ENCODE measurements around the gene TSBP1. TPM values are rescaled to one million over a fixed set of nuclear protein-coding genes. Genes with fewer than 3 reads are reported as not detected.

The TSBP1 gene
- total RNA-seq, 1 donor from 2014 or later = not detected

DNA sequence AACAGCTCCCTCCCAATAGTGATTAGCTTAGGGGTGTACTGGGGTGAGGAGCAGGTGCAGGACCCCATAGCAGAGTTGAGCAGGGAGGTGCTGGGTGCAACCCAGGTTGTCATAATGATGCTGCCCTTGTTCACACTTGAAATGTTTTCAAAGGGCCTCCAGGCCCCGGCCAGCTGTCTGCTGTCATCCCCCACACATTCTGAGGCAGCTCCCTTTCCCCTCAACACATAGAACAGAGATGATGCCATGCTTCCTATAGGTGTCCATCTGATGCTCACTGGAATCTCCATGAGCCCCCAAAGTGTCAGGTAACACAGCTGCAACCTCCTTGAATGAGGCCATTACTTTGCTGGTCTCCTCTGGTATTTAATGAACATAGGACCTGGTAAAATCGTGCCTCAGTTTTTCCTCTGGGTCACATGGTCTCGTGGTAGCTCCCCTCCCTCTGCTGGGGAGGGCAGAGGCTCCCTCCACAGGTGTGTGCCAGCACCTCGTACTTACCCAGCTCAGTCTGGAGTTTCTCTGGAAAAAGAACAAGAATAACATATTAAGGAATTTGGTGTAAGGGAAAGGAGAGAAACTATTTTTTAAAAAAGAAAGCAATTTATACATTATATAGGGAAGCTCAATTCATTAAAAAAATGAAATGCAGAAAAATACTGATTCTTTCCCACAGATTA lies 29.7 kb upstream of the TSBP1 start:
- peaks cover 4% of the 10 kb centered on the region for H3K9me3 Mint-ChIP-seq (ENCODE audit: low read depth)

DNA sequence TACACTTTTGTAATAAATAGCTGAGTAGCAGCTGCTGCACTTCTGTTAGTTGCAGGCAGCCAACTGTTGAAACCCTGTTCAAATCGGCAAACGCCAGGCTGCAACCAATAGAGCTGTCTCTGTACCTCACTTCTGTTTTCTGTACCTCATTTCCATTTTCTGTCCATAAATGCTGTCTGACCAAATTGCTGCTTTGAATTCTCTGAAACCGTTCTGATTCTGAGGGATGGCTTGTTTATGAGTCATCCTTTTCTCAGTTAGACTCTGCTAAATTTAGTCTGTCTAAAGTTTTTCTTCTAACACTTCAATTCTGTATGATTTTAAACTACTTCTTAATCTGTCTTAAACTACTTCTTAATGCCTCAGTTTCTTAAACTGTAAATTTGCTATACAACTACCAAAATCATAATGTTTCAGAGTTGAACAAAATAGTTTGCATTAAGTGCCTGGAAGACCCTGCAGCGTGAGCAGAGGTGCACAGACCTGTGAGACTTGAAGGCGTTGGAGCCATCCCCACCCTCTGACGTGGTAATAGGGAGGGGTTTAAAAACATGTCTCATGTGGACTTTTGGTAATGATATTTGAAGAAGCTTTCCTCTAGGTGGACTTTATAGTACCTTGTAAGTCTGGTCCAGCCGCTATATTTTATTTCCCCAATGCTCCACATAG lies 25.7 kb upstream of the TSBP1 start:
- H3K4me3 Mint-ChIP-seq (ENCODE audit: unreplicated experiment) = no peak overlapping the region
- no peak overlapping the region for H3K27ac Mint-ChIP-seq (ENCODE audit: unreplicated experiment)
- TF ChIP-seq, protein P1, sequence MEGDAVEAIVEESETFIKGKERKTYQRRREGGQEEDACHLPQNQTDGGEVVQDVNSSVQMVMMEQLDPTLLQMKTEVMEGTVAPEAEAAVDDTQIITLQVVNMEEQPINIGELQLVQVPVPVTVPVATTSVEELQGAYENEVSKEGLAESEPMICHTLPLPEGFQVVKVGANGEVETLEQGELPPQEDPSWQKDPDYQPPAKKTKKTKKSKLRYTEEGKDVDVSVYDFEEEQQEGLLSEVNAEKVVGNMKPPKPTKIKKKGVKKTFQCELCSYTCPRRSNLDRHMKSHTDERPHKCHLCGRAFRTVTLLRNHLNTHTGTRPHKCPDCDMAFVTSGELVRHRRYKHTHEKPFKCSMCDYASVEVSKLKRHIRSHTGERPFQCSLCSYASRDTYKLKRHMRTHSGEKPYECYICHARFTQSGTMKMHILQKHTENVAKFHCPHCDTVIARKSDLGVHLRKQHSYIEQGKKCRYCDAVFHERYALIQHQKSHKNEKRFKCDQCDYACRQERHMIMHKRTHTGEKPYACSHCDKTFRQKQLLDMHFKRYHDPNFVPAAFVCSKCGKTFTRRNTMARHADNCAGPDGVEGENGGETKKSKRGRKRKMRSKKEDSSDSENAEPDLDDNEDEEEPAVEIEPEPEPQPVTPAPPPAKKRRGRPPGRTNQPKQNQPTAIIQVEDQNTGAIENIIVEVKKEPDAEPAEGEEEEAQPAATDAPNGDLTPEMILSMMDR (IDR thresholded peaks at IDR 0.05) = no peak
- H3K9me3 Mint-ChIP-seq (ENCODE audit: low read depth) = peaks cover 4% of the 10 kb centered on the region
- DNase-seq (ENCODE audit: low spot score) = no peak
- H3K36me3 Mint-ChIP-seq (ENCODE audit: low read depth) = no peaks in the 10 kb centered on the region
- no peaks in the 10 kb centered on the region for H3K4me1 Mint-ChIP-seq (ENCODE audit: low read depth)
- peaks cover 29% of the 10 kb centered on the region for H3K27me3 Mint-ChIP-seq (ENCODE audit: low read depth)

More for the DNA sequence above, 29.7 kb upstream of the TSBP1 start:
- no peak overlapping the region for H3K4me3 Mint-ChIP-seq (ENCODE audit: unreplicated experiment)
- TF ChIP-seq, protein P1 (IDR thresholded peaks at IDR 0.05) = no peak
- no peak overlapping the region for H3K27ac Mint-ChIP-seq (ENCODE audit: unreplicated experiment)
- H3K4me1 Mint-ChIP-seq (ENCODE audit: low read depth) = no peaks in the 10 kb centered on the region
- H3K36me3 Mint-ChIP-seq (ENCODE audit: low read depth) = no peaks in the 10 kb centered on the region
- no peak for DNase-seq (ENCODE audit: low spot score)
- peaks cover 38% of the 10 kb centered on the region for H3K27me3 Mint-ChIP-seq (ENCODE audit: low read depth)

DNA sequence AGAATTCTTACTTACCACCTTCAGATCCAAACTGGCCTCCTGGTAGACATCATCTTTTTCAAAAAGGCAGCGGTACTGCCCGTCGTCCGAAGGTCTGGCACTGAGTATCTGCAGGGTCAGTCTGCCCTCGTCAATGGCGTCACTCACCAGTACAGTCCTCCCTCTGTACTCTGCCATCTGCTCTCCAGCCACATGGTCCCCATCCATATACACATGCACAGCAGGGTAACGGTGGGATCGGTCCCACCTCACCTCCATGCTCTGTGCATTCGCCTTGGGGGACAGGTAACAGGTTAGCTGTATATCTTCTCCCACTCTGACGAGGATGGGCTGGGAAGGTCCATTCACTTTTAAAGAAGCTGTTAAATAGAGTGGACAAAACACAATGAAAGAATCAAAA lies 24.3 kb upstream of the TSBP1 start:
- no peak overlapping the region for H3K27ac Mint-ChIP-seq (ENCODE audit: unreplicated experiment)
- no peaks in the 10 kb centered on the region for H3K4me1 Mint-ChIP-seq (ENCODE audit: low read depth)
- DNase-seq (ENCODE audit: low spot score) = no peak
- H3K27me3 Mint-ChIP-seq (ENCODE audit: low read depth) = peaks cover 27% of the 10 kb centered on the region
- peaks cover 4% of the 10 kb centered on the region for H3K9me3 Mint-ChIP-seq (ENCODE audit: low read depth)
- H3K36me3 Mint-ChIP-seq (ENCODE audit: low read depth) = no peaks in the 10 kb centered on the region
- TF ChIP-seq, protein P1 (IDR thresholded peaks at IDR 0.05) = no peak
- no peak overlapping the region for H3K4me3 Mint-ChIP-seq (ENCODE audit: unreplicated experiment)

DNA sequence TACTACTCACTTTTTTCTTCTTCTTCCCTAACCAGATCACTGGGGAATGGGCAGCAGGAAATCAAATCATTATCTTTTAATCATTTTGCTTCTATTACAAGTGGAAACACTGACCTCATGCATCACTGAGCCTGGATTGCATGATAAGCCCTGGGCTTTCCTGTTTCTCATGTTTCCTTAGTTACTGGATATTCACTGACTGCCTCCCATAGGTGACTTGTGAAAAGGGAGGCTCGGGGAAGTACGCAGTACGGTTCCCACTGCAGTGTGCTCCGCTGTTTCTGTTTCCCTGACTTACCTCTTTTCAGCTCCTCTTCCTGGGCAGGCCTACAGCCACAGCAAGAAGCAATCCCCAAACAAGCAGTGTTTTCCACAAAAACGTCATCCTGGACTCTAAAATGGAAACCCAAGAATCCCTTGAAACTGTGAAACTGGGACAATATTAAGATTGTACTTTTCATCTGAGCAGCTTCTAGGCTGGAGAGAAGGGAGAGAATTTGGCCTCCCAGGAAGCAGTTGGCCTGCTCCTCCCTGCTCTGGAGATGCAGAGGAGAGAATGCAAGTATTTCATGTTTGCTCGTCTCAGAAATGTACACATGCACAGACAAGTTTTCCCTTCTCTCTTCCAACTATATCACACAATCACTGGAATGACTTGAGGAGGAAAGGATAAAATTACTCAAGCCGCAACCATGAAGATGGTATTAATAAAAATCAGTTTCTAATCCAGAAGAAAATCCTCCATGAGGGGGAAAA lies 22.1 kb upstream of the TSBP1 start:
- Mint-ChIP-seq H3K36me3 (ENCODE audit: low read depth) (no peaks in the 10 kb centered on the region), H3K27me3 (ENCODE audit: low read depth) (peaks cover 35% of the 10 kb centered on the region), H3K4me3 (ENCODE audit: unreplicated experiment) (no peak overlapping the region), H3K27ac (ENCODE audit: unreplicated experiment) (no peak overlapping the region), H3K4me1 (ENCODE audit: low read depth) (no peaks in the 10 kb centered on the region), H3K9me3 (ENCODE audit: low read depth) (peaks cover 4% of the 10 kb centered on the region)
- TF ChIP-seq, protein P1 (IDR thresholded peaks at IDR 0.05) = no peak
- no peak for DNase-seq (ENCODE audit: low spot score)

DNA sequence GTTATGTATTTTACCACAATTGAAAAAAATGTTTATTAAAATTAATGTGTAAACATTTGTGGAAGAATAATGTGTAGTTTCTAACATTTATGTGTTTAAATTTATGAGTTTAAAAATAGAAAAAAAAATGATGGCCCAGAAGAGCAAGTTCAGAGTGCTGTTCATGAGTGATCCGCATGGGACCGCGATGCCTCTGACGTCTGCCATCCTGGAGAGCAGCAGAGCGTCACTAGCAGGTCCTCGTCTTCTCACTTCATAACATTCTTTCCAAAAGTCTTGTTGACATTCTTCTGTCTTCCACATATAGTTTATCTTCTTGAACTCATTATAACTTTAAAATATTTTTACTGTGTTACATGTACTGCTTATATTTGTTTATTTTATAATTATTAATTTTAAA lies 19.8 kb upstream of the TSBP1 start:
- no peak overlapping the region for H3K27ac Mint-ChIP-seq (ENCODE audit: unreplicated experiment)
- H3K4me3 Mint-ChIP-seq (ENCODE audit: unreplicated experiment) = no peak overlapping the region
- no peaks in the 10 kb centered on the region for H3K4me1 Mint-ChIP-seq (ENCODE audit: low read depth)
- no peaks in the 10 kb centered on the region for H3K36me3 Mint-ChIP-seq (ENCODE audit: low read depth)
- no peak for DNase-seq (ENCODE audit: low spot score)
- TF ChIP-seq, protein P1 (IDR thresholded peaks at IDR 0.05) = no peak
- H3K9me3 Mint-ChIP-seq (ENCODE audit: low read depth) = no peaks in the 10 kb centered on the region
- H3K27me3 Mint-ChIP-seq (ENCODE audit: low read depth) = peaks cover 51% of the 10 kb centered on the region
